Renal pelvis (tissue), 12 donors: ENCODE results near the gene ZNF790. TPM values are rescaled to one million over a fixed set of nuclear protein-coding genes. Genes with fewer than 3 reads are reported as not detected.

ENCODE experiments used
- DNase-seq: peaks from one replicate; pipeline ENCODE4 v3.0.0-alpha.2; 2013
- long read RNA-seq, 16 experiments: transcript quantifications; one replicate each; lab custom pipeline, GENCODE V29; 2026
- polyA plus RNA-seq, 3 donors: library from polyadenylated mRNA; unstranded; fragments of 120-200 nt; gene quantifications; one replicate each; pipeline ENCODE4 v1.2.1, GENCODE V29; 2013; ENCODE audit not compliant: insufficient read length in 3 of 3

The ZNF790 gene
- polyA plus RNA-seq, result 10 to 100 TPM in 2 of 3 donors, 1 to 10 TPM in 1; 9.7 to 17.1 (median 14.2) TPM
- long read RNA-seq, donor 1, partial matches to known transcripts, result 0 of 1 reads
- long read RNA-seq, donor 1, other reads (novel, unspliced or antisense), result 0 of 1 reads
- long read RNA-seq, donor 2, partial matches to known transcripts, result 0 of 7 reads
- long read RNA-seq, donor 2, other reads (novel, unspliced or antisense), result 0 of 7 reads
- long read RNA-seq, donor 3, partial matches to known transcripts, result 0 of 1 reads
- long read RNA-seq, donor 3, other reads (novel, unspliced or antisense), result 0 of 1 reads
- long read RNA-seq, donor 4, partial matches to known transcripts, result 0 of 7 reads
- long read RNA-seq, donor 4, other reads (novel, unspliced or antisense), result 0 of 7 reads
- long read RNA-seq, donor 5, result 0 reads
- long read RNA-seq, donor 6, partial matches to known transcripts, result 5 of 6 reads
- long read RNA-seq, donor 6, other reads (novel, unspliced or antisense), result 0 of 6 reads
- long read RNA-seq, donor 7, result 0 reads
- long read RNA-seq, donor 8, partial matches to known transcripts, result 0 of 1 reads
- long read RNA-seq, donor 8, other reads (novel, unspliced or antisense), result 0 of 1 reads
- long read RNA-seq, donor 9, partial matches to known transcripts, result 0 of 1 reads
- long read RNA-seq, donor 9, other reads (novel, unspliced or antisense), result 0 of 1 reads
- long read RNA-seq, donor 10, partial matches to known transcripts, result 0 of 1 reads
- long read RNA-seq, donor 10, other reads (novel, unspliced or antisense), result 0 of 1 reads
- long read RNA-seq, donor 11, partial matches to known transcripts, result 0 of 1 reads
- long read RNA-seq, donor 11, other reads (novel, unspliced or antisense), result 0 of 1 reads
- long read RNA-seq, donor 12, partial matches to known transcripts, result 15 of 22 reads
- long read RNA-seq, donor 12, other reads (novel, unspliced or antisense), result 5 of 22 reads
- long read RNA-seq, donor 13, partial matches to known transcripts, result 0 of 3 reads
- long read RNA-seq, donor 13, other reads (novel, unspliced or antisense), result 0 of 3 reads
- long read RNA-seq, donor 14, result 0 reads
- long read RNA-seq, donor 15, partial matches to known transcripts, result 0 of 3 reads
- long read RNA-seq, donor 15, other reads (novel, unspliced or antisense), result 0 of 3 reads
- long read RNA-seq, donor 16, partial matches to known transcripts, result 5 of 9 reads
- long read RNA-seq, donor 16, other reads (novel, unspliced or antisense), result 0 of 9 reads

DNA sequence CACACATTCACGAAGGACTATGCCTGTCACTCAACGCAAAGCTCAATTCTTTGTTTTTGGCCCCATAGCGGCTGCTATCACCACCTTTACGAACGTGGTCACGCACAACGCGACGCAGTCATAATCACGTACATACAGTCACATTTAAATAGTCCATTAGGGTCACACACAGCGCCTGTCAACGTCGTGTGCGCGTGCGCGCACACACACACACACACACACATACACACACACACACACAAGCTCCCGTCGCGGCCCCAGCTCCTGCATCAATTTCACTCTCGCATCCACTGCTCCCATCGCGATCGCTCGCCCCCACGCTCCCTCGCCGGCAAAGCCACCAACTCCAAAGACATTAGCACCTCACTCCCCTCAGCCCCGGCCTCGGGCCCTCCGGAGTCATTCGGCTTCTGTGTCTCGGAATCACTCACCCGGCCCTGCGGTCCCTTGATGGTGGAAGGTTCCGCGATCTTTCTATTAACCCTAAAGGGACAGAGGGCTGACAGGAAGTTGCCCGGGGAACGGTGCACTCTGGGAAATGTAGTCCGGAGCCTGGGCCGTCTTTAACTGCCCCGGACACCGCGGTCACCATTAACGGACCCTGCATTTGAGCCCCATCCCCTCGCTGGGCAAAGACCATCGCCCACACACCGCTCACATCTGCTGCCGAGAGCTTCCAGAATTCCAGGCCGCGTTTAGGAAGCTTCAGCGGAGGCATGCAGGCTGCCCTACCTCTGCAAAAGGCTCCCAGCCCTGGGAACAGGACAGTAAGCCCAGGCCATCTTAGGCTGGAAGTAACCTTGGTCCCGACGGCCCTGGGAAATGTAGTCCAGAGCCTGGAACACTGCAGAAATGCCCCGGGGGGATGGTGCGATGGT, at the start of gene ZNF790:
TSS of gene ZNF790 (minus strand) at position 482 of the 878 bp plus-strand sequence. CDS start 12,768 bp downstream, outside the sequence.
- peak; percentile 95 for DNase-seq

DNA sequence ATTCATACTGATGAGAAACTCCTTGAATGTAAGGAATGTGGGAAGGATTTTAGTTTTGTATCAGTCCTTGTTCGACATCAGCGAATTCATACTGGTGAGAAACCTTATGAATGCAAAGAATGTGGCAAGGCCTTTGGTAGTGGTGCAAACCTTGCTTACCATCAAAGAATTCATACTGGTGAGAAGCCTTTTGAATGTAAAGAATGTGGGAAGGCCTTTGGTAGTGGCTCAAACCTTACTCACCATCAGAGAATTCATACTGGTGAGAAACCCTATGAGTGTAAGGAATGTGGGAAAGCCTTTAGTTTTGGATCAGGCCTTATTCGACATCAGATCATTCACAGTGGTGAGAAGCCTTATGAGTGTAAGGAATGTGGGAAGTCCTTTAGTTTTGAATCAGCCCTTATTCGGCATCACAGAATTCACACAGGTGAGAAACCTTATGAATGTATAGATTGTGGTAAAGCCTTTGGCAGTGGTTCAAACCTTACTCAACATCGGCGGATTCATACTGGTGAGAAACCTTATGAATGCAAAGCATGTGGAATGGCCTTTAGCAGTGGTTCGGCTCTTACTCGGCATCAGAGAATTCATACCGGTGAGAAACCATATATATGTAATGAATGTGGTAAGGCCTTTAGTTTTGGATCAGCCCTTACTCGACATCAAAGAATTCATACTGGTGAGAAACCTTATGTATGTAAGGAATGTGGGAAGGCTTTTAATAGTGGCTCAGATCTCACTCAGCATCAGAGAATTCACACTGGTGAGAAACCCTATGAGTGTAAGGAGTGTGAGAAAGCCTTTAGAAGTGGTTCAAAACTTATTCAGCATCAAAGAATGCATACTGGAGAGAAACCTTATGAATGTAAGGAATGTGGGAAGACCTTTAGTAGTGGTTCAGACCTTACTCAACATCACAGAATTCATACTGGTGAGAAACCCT, 39.1 kb upstream of the ZNF790 start:
- DNase-seq, result no peak

- no peak for DNase-seq
These were observed 13.7 kb upstream of the ZNF790 start for GRCh38 chr19:36851898-36852297.

GRCh38 chr19:36850559-36851442, 12.6 kb upstream of the ZNF790 start, which contains the start of gene ZNF345:
TSS of gene ZNF345 (plus strand) at chr19:36850876. CDS start at chr19:36876831, 25,955 bp downstream.
- peak; percentile 97 for DNase-seq

- DNase-seq, result peak; percentile 92
These were observed 11.7 kb upstream of the ZNF790 start for GRCh38 chr19:36849701-36850558.

DNA sequence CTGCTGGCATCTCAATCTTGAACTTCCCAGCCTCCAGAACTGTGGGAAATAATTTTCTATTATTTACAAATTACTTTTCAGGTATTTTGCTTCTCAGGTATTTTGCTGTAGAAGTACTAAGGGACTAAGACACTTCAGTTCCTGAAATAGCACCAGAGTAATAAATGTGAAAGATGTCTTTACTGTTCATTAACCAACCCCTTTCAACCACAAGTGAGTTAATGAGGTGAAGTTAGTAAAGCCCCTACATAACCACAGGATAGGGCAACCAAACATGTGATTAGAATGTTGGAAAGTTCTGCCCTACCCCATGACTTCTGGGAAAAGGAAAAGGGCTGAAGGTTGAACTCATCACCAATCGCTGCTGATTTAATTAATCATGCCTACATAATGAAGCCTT, 9.8 kb upstream of the ZNF790 start:
- DNase-seq, result no peak

- DNase-seq, result no peak
These were observed 667 bp upstream of the ZNF790 start for GRCh38 chr19:36838784-36839324.

GRCh38 chr19:36837176-36837905, 846 bp downstream of the ZNF790 start:
- peak; percentile 34 for DNase-seq

- DNase-seq, result no peak
These were observed 4.8 kb downstream of the ZNF790 start for GRCh38 chr19:36833430-36833829.

GRCh38 chr19:36821758-36822157, 16.4 kb downstream of the ZNF790 start:
- DNase-seq, result no peak

DNA sequence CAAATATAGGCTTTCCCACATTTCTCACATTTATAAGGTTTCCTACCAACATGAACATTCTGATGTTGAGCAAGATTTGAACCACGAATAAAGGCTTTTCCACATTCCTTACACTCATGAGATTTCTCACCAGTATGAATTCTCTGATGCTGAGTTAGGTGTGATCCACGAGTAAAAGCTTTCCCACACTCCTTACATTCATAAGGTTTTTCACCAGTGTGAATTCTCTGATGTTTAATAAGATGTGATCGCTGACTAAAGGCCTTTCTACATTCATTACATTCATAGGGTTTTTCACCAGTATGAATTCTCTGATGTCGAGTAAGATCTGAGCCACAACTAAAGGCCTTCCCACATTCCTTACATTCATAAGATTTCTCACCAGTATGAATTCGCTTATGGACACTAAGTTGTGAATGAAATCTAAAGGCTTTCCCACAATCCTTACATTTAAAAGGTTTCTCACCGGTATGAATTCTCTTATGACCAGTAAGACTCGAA, 19.0 kb downstream of the ZNF790 start:
- no peak for DNase-seq

DNA sequence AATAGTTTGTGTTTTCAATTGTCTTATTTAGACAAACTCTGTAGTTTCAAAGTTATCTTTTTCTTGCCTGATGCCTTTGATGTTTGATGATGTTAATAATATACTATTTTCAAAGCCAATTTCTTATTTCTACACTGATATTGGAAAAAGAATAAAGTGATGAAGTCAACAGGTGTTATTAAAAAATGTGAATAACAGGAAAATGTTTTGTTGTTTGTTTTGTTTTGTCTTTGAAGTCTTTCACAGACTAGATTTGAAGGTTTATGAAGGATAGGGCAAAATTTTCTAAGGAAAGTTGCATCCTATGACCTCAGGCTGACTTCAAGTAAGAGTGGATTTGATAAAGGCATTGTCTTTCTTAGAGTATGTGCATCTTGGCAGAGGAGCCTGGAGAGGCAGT, 31.2 kb downstream of the ZNF790 start:
- DNase-seq, result no peak

DNA sequence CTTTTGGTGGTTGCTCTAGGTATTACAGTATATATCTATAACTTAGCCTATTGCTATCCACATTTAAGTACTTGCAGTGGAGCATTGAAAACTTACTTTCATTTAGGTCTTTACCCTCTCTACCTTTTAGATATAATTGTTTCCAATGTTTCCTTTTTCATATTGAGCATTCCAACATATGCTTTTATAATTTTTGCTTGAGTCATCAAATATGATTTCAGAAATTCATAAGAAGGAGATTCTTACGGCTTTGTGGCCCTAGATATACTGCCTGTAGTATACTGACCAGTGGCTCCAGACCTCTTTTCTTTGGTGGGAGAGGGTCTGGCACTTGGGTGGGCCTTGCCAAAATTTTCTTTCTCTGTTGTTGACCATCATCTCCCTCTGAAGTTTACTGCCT, 32.8 kb downstream of the ZNF790 start:
- DNase-seq, result no peak

DNA sequence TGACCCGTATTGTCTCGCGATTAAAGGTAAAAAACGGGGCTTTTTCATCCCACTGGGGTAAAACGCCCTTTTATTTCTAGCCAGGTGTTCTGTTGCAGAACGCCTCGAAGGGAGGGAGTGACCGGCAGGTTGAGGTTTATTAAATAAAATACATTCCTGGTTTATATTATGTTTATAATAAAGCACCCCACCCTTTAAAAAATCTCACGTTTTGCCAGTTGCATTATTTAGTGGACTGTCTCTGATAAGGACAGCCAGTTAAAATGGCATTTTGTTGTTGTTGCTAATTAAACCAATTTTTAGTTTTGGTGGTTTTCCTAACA, 40.4 kb downstream of the ZNF790 start:
- DNase-seq, result no peak

DNA sequence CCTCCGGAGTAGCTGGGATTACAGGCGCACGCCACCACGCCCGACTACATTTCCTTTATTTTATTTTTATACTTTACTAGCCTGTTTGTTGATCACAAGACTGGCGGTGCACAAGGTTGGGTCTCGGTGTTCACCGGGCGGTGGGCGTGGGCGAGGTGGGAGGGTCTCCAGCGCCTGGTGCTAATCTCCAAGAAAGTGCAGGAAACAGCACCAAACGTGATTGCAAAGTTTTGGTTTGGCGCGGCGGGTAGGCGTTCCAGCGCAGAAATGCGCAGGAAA, 41.5 kb downstream of the ZNF790 start:
- DNase-seq, result no peak

- peak; percentile 24 for DNase-seq
These were observed 46.6 kb downstream of the ZNF790 start for GRCh38 chr19:36791420-36792141.
